ENCODE data around the gene TRIM71. TPM values are rescaled to one million over a fixed set of nuclear protein-coding genes. Genes with fewer than 3 reads are reported as not detected.

Gene TRIM71
- total RNA-seq, 2 donors from 2014 or later, result 11.1 TPM; not detected in 1

GRCh38 chr3:32813180-32813579 is 4.6 kb upstream of the TRIM71 start:
- 29% methylated on average over 2 of the region's 2 CpGs for WGBS
- H3K9me3 ChIP-seq, result no peaks in the 10 kb centered on the region
- DNase-seq (ENCODE audit: low spot score), result no peak
- H3K36me3 ChIP-seq, result no peaks in the 10 kb centered on the region
- TF ChIP-seq POLR2AphosphoS5 (IDR thresholded peaks at IDR 0.05) (no peak), CTCF (IDR thresholded peaks at IDR 0.05) (no peak), POLR2A (IDR thresholded peaks at IDR 0.05) (no peak)
- intact Hi-C loops (cut with DNase I), result no loop called here
- peaks cover 8% of the 10 kb centered on the region for H3K27me3 ChIP-seq (replicated peaks; ENCODE audit: insufficient read depth)
- peaks cover 6% of the 10 kb centered on the region for H3K4me1 ChIP-seq (replicated peaks)
- H3K4me3 ChIP-seq, result no peak overlapping the region
- no peak overlapping the region for H3K27ac ChIP-seq

- DNase-seq (ENCODE audit: low spot score), result no peak
- 76% methylated on average over 6 of the region's 6 CpGs for WGBS
- peaks cover 6% of the 10 kb centered on the region for H3K4me1 ChIP-seq (replicated peaks)
- H3K27me3 ChIP-seq (replicated peaks; ENCODE audit: insufficient read depth), result peaks cover 13% of the 10 kb centered on the region
- no peak overlapping the region for H3K27ac ChIP-seq
- intact Hi-C loops (cut with DNase I), result no loop called here
- H3K9me3 ChIP-seq, result no peaks in the 10 kb centered on the region
- H3K36me3 ChIP-seq, result no peaks in the 10 kb centered on the region
- no peak for TF ChIP-seq POLR2AphosphoS5 (IDR thresholded peaks at IDR 0.05)
- no peak for TF ChIP-seq POLR2A (IDR thresholded peaks at IDR 0.05)
- no peak for TF ChIP-seq CTCF (IDR thresholded peaks at IDR 0.05)
- H3K4me3 ChIP-seq, result no peak overlapping the region
These were observed 3.4 kb upstream of the TRIM71 start for GRCh38 chr3:32814361-32814760.

GRCh38 chr3:32815841-32816438 is 1.9 kb upstream of the TRIM71 start:
- Histone ChIP-seq H3K36me3 (no peaks in the 10 kb centered on the region), H3K27me3 (replicated peaks; ENCODE audit: insufficient read depth) (peaks cover 13% of the 10 kb centered on the region), H3K4me1 (replicated peaks) (peaks cover 6% of the 10 kb centered on the region), H3K27ac (no peak overlapping the region), H3K9me3 (no peaks in the 10 kb centered on the region), H3K4me3 (no peak overlapping the region)
- intact Hi-C loops (cut with DNase I), result no loop called here
- WGBS, result 39% methylated on average over 21 of the region's 21 CpGs
- DNase-seq (ENCODE audit: low spot score), result no peak
- TF ChIP-seq POLR2A (IDR thresholded peaks at IDR 0.05), result no peak
- TF ChIP-seq POLR2AphosphoS5 (IDR thresholded peaks at IDR 0.05), result no peak
- no peak for TF ChIP-seq CTCF (IDR thresholded peaks at IDR 0.05)

GRCh38 chr3:32816439-32817256 is 1.1 kb upstream of the TRIM71 start:
- no peak for DNase-seq (ENCODE audit: low spot score)
- peak overlapping the region; percentile 16 to 21 for H3K4me3 ChIP-seq
- peaks cover 6% of the 10 kb centered on the region for H3K4me1 ChIP-seq (replicated peaks)
- H3K36me3 ChIP-seq, result no peaks in the 10 kb centered on the region
- H3K27ac ChIP-seq, result no peak overlapping the region
- H3K9me3 ChIP-seq, result no peaks in the 10 kb centered on the region
- peaks cover 13% of the 10 kb centered on the region for H3K27me3 ChIP-seq (replicated peaks; ENCODE audit: insufficient read depth)
- intact Hi-C loops (cut with DNase I), result no loop called here
- no peak for TF ChIP-seq POLR2AphosphoS5 (IDR thresholded peaks at IDR 0.05)
- TF ChIP-seq CTCF (IDR thresholded peaks at IDR 0.05), result no peak
- TF ChIP-seq POLR2A (IDR thresholded peaks at IDR 0.05), result no peak
- WGBS, result under 1% methylated on average over 85 of the region's 85 CpGs

GRCh38 chr3:32817257-32817557 is 590 bp upstream of the TRIM71 start:
- 0% methylated on average over 24 of the region's 49 CpGs for WGBS
- TF ChIP-seq CTCF (IDR thresholded peaks at IDR 0.05) (no peak), POLR2AphosphoS5 (IDR thresholded peaks at IDR 0.05) (no peak), POLR2A (IDR thresholded peaks at IDR 0.05) (no peak)
- intact Hi-C loops (cut with DNase I), result no loop called here
- no peaks in the 10 kb centered on the region for H3K36me3 ChIP-seq
- H3K27ac ChIP-seq, result no peak overlapping the region
- peaks cover 19% of the 10 kb centered on the region for H3K27me3 ChIP-seq (replicated peaks; ENCODE audit: insufficient read depth)
- peak overlapping the region; percentile 16 to 21 for H3K4me3 ChIP-seq
- DNase-seq (ENCODE audit: low spot score), result no peak
- peaks cover 6% of the 10 kb centered on the region for H3K4me1 ChIP-seq (replicated peaks)
- H3K9me3 ChIP-seq, result no peaks in the 10 kb centered on the region

All from prostate gland (tissue), 2 donors.